DMS 273 (cell line): ENCODE data around the gene SPATA7.

ENCODE experiments used
- DNase-seq: peaks from one replicate; lab custom pipeline; 2025; ENCODE audit not compliant: unreplicated experiment; lab: John Stamatoyannopoulos, UW

SPATA7 gene

DNA sequence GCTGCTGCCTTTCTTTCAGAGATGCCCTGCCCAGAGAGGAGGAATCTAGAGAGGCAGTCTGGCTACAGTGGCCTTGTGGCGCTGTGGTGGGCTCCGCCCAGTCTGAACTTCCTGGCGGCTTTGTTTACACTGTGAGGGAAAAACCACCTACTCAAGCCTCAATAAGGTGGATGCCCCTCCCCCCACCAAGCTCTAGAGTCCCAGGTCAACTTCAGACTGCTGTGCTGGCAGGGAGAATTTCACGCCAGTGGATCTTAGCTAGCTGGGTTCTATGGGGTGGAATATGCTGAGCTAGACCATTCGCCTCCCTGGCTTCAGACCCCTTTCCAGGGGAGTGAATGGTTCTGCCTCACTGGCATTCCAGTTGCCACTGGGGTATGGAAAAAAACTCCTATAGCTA lies 25.6 kb downstream of the SPATA7 start:
- DNase-seq, result no peak

GRCh38 chr14:88417594-88417993 lies 32.1 kb downstream of the SPATA7 start:
- DNase-seq, result no peak

DNA sequence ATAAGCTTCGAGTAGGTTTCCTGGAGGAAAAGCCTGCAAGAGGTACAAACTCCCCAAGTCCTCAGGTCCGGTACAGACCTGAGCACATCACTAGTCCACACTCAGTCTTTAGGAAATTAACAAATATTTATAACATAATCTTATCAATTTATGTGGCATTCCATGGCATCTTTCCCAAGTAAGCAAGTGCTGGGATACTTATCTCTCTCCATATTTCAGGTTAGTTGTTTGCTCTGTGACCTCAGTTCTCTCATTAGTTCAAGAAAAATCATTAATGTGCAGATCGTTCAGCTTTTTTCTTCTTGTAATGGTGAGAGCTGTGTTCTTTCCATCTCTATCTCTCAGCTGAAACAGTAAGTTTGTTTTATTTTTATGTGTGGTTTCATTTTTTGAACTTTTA lies 34.7 kb downstream of the SPATA7 start:
- no peak for DNase-seq

DNA sequence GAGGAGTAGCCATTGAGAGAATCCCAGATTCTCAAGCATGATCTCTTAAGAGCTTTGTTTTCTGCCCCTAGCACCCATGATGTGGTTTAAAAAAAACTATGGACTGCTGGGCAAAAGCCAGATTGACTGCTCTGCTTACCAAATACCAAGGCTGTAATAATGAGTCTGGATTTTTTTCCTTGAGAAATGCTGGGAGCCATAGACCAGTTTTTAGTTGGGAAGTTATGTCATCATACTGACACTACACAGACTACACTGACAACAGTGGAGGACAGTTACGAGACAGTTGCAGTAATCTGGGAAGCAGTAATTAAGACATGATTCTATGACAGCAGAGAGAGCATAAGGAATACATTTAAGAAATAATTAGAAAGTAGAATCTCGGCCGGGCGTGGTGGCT lies 35.8 kb downstream of the SPATA7 start:
- DNase-seq, result no peak

DNA sequence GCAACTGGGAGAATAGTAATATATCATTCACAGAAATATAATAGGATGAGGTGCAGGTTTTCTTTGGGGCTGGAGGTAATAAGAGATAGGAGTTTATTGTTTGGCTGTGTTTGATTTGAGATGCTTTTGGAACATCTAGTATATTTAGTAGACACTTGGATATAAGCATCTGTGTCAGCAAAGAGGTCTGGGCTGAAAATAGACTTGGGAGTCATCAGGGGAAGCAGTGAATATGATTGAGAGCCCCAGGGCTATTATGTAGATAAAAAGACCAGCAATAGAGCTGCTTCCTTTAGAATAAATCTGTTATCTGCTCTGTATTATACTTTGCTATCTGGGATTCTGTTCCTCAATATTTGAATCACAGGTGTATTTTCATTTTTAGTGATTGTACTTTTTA lies 36.6 kb downstream of the SPATA7 start:
- no peak for DNase-seq

- no peak for DNase-seq
These were observed 37.6 kb downstream of the SPATA7 start for GRCh38 chr14:88422919-88423650.

- DNase-seq, result no peak
These were observed 39.1 kb downstream of the SPATA7 start for GRCh38 chr14:88424573-88424972.

- DNase-seq, result no peak
These were observed 40.8 kb downstream of the SPATA7 start for GRCh38 chr14:88426271-88426670.

DNA sequence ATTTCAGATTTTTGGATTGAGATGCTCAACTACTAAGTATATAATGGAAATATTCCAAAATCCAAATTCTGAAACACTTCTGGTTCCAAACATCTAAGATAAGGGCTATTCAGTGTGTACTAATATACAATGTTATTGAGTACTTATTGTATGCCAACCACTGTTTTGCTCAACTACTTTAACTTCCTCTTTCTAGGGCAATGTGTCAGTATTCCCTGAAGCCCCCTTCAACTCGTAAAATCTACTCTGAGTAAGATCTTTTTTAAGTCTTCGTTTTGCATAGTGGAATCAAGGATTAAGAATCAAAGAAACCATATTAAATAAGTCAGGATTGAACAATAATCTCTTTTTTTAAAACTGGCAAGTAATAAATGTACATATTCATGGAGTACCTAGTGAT lies 45.5 kb downstream of the SPATA7 start:
- DNase-seq, result no peak

DNA sequence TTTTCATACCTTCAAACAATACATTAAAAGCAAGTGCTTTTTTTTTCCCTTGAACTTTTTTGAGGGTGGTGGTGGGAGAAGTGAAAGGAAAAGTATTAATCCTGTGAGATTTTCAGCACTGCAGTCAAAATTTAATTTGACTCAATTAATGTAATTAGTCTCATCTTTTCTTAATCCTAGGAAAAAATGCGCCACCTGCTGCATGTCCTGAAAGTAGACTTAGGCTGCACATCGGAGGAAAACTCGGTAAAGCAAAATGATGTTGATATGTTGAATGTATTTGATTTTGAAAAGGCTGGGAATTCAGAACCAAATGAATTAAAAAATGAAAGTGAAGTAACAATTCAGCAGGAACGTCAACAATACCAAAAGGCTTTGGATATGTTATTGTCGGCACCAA lies 52.2 kb downstream of the SPATA7 start:
- no peak for DNase-seq

GRCh38 chr14:88439088-88439487 lies 53.6 kb downstream of the SPATA7 start:
- no peak for DNase-seq

DNA sequence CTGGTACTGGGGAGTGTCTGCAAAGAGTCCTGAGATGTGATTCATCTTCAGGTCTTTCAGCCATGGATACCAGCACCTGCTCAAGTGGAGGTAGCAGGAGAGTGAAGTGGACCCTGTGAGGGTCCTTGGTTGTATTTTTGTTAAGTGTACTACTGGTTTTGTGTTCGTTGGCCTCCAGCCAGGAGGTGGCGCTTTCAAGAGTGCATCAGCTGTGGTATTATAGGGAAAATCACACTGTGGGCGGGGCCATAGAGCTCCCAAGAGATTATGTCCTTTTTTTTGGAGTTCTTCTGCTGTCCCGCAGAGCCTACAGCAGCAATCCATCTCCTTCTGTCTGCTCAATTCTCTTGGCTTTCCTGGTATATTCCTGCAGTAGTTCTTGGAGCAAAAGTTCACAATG lies 66.8 kb downstream of the SPATA7 start:
- no peak for DNase-seq

DNA sequence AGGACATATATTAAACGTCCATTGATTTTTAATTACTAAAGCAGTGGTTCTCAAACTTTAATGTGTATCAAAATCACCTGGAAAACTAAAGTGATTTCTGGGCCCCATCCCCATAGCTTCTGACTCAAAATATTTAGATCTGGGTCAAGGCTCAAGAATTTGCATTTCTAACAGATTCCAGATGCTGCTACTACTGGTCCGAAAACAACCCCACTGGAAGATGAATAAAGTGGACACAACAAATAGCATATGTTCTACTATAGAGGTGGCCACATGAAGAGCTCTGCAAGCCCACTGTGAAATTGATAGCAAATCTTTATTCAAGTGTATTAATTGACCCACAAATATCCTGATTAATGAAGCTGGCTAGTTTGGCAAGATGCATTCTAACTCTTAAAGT lies 69.4 kb downstream of the SPATA7 start:
- DNase-seq, result no peak

GRCh38 chr14:88463318-88463717 lies 77.9 kb downstream of the SPATA7 start:
- peak; percentile 56 for DNase-seq

GRCh38 chr14:88468406-88468805 lies 82.9 kb downstream of the SPATA7 start:
- DNase-seq, result no peak

DNA sequence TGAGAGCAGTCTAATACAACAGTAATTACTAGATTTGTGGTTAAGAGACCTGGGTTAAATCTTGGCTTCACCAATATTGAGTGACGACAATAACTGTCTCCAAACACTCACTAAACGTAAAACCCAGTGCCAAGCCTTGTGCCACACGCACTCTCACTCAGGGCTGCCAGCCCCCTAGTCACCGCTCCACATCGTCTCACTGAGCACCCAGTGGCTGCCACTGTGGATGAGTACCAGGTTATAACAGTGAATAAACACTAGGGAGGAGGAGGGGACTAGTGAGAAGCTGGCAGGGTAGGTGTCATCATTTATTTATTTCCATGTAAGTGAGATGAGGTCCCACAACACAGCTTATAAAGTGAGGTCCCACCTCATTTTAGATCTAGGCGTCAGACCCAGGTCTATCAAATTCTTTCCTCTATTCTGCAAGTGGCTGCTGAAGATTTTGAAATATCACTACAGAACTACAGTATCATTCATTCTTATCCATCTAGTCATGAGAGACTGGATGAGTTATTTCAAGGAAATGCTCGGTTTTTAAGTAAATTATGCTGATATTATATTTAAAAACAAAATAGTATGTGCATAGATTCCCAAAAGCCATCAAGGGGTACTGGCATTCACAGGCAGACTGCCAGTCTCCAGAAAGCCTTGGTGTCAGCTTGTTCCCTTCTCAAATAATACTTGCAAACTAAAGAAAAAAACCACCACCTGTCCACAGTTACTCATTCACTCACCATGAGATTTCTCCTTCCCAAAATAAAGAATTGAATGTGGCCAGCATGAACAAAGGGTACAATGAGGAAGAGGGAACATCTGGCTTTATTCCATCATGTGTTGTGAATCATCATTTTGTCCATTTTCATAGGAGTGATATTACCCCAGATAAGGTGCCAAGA lies 85.3 kb downstream of the SPATA7 start:
- no peak for DNase-seq

- DNase-seq, result no peak
These were observed 88.3 kb downstream of the SPATA7 start for GRCh38 chr14:88473791-88474190.

DNA sequence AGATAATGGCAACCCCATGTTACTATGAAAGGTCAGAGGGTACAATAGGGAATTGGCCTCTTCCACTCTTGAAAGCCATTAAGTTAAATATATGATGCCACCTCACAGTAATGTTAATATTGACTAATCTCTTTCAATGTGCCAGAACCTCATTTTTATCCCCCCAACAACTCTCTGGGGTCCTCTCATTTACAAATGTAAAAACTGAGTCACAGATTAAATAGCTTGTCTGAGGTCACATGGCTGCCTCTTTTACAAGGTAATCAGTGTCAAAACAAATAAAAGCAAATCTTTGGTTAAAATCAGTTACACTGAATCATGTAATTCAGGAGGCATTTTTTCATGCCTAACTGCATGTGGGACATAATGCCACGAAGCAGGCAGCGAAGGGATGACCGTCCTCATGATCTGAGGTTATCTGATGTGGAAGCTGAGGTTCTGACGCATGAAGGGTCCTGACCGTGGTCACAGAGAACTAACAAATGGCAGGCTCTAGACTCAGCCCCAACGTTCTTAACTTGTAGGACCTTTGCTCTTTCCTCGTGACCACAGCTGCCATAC lies 90.8 kb downstream of the SPATA7 start:
- DNase-seq, result no peak

GRCh38 chr14:88476825-88477224 lies 91.4 kb downstream of the SPATA7 start:
- no peak for DNase-seq

GRCh38 chr14:88477513-88478250 lies 92.2 kb downstream of the SPATA7 start:
- DNase-seq, result no peak

DNA sequence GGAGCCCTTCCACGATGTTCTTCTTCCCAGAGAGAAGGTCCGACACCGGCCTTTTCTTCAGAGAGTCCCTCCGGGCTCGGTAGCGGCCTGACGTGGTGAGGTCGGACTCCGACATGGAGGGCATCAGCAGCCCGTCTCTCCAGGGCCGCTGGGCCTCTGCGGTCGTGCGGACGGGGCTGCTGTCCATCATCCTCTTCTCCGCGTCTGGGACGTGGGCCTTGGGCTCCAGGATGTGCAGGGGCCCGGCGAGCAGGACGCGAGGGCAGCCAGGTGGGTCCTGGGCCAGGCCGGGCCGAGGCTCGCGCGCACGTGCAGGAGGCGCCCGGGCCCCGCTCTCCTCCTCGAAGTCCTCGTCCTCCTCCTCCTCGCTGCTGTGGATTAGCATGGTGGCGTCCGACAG lies 93.5 kb downstream of the SPATA7 start:
- DNase-seq, result no peak
